ENCODE data around the gene RBM6.

GRCh38 chr3:50122661-50123391, 182.9 kb downstream of the RBM6 start:
- TF ChIP-seq, protein P1, sequence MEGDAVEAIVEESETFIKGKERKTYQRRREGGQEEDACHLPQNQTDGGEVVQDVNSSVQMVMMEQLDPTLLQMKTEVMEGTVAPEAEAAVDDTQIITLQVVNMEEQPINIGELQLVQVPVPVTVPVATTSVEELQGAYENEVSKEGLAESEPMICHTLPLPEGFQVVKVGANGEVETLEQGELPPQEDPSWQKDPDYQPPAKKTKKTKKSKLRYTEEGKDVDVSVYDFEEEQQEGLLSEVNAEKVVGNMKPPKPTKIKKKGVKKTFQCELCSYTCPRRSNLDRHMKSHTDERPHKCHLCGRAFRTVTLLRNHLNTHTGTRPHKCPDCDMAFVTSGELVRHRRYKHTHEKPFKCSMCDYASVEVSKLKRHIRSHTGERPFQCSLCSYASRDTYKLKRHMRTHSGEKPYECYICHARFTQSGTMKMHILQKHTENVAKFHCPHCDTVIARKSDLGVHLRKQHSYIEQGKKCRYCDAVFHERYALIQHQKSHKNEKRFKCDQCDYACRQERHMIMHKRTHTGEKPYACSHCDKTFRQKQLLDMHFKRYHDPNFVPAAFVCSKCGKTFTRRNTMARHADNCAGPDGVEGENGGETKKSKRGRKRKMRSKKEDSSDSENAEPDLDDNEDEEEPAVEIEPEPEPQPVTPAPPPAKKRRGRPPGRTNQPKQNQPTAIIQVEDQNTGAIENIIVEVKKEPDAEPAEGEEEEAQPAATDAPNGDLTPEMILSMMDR (IDR thresholded peaks at IDR 0.05; ENCODE audit: insufficient read depth, low read depth, low read length): no peak
- no peak for TF ChIP-seq EZH2 (IDR thresholded peaks at IDR 0.05; ENCODE audit: insufficient read depth, low read length)

All from astrocyte (in vitro differentiated cells and primary cell).